Stomach smooth muscle (tissue), 2 donors: Measurements from ENCODE around the gene VOPP1.
"Not testable (repeated sequence)": the region's sequence is repeated elsewhere in the genome, so short reads cannot be mapped to it uniquely, and the experiment has no call there.

Source experiments
- H3K27ac ChIP-seq: one replicate; pipeline ENCODE4 v1.7.0; 2013; ENCODE audit warnings: mild to moderate bottlenecking, low read length, inconsistent platforms
- H3K27me3 ChIP-seq, 2 donors: one replicate each; pipeline ENCODE4 v1.7.0; 2013; ENCODE audit warnings: low read length in 2 of 2; ENCODE audit not compliant: insufficient read depth in 2 of 2, control insufficient read depth in 1 of 2
- H3K36me3 ChIP-seq, 2 donors: one replicate each; pipeline ENCODE4 v1.7.0; 2013; ENCODE audit warnings: low read length in 2 of 2; ENCODE audit not compliant: control insufficient read depth in 2 of 2, insufficient read depth in 2 of 2
- H3K4me1 ChIP-seq: one replicate; pipeline ENCODE4 v1.7.0; 2013; ENCODE audit warnings: low read length; ENCODE audit not compliant: control insufficient read depth, insufficient read depth
- H3K4me3 ChIP-seq, 2 donors: one replicate each; pipeline ENCODE4 v1.7.0; 2013; ENCODE audit warnings: low read length in 2 of 2
- H3K9ac ChIP-seq, 2 donors: one replicate each; pipeline ENCODE4 v1.7.0; 2013; ENCODE audit warnings: low read length in 2 of 2, mild to moderate bottlenecking in 1 of 2
- H3K9me3 ChIP-seq, 2 donors: one replicate each; pipeline ENCODE4 v1.7.0; 2013; ENCODE audit warnings: low read length in 2 of 2; ENCODE audit not compliant: control insufficient read depth in 2 of 2
- donor health status: healthy.
- donor health status: Pancreatic carcinoma.

VOPP1 gene

GRCh38 chr7:55517936-55518689 is 54.2 kb downstream of the VOPP1 start:
- Histone ChIP-seq H3K4me3 (no peak overlapping the region), H3K27me3 (no peaks in the 10 kb centered on the region), H3K36me3 (peaks cover 7 to 17% of the 10 kb centered on the region in 2 donors), H3K27ac (no peak overlapping the region), H3K4me1 (peaks cover 22% of the 10 kb centered on the region), H3K9me3 (no peaks in the 10 kb centered on the region), H3K9ac (no peak overlapping the region)

GRCh38 chr7:55517191-55517633 is 55.1 kb downstream of the VOPP1 start:
- Histone ChIP-seq H3K36me3 (peaks cover 7 to 17% of the 10 kb centered on the region in 2 donors), H3K4me3 (no peak overlapping the region), H3K27me3 (no peaks in the 10 kb centered on the region), H3K4me1 (peaks cover 22% of the 10 kb centered on the region), H3K9ac (no peak overlapping the region), H3K9me3 (no peaks in the 10 kb centered on the region), H3K27ac (no peak overlapping the region)

GRCh38 chr7:55516409-55516808 is 55.9 kb downstream of the VOPP1 start:
- Histone ChIP-seq H3K36me3 (peaks cover 7 to 17% of the 10 kb centered on the region in 2 donors), H3K4me3 (no peak overlapping the region), H3K4me1 (peaks cover 16% of the 10 kb centered on the region), H3K27me3 (no peaks in the 10 kb centered on the region), H3K9me3 (no peaks in the 10 kb centered on the region), H3K9ac (peak overlapping the region in 1 of 2 donors; percentile 30), H3K27ac (no peak overlapping the region)

- H3K4me1 ChIP-seq = peaks cover 16% of the 10 kb centered on the region
- H3K4me3 ChIP-seq = no peak overlapping the region
- no peaks in the 10 kb centered on the region for H3K27me3 ChIP-seq
- no peak overlapping the region for H3K27ac ChIP-seq
- H3K9me3 ChIP-seq = no peaks in the 10 kb centered on the region
- peaks cover 7 to 17% of the 10 kb centered on the region in 2 donors for H3K36me3 ChIP-seq
- H3K9ac ChIP-seq = peak overlapping the region in 1 of 2 donors; percentile 30
These were observed 56.6 kb downstream of the VOPP1 start for GRCh38 chr7:55515569-55516279.

GRCh38 chr7:55514546-55515265 is 57.6 kb downstream of the VOPP1 start:
- H3K27ac ChIP-seq = no peak overlapping the region
- no peak overlapping the region for H3K9ac ChIP-seq
- no peaks in the 10 kb centered on the region for H3K27me3 ChIP-seq
- peaks cover 7 to 14% of the 10 kb centered on the region in 2 donors for H3K36me3 ChIP-seq
- no peak overlapping the region for H3K4me3 ChIP-seq
- H3K4me1 ChIP-seq = peaks cover 16% of the 10 kb centered on the region
- H3K9me3 ChIP-seq = no peaks in the 10 kb centered on the region

- Histone ChIP-seq H3K4me3 (no peak overlapping the region), H3K9ac (no peak overlapping the region), H3K27ac (no peak overlapping the region), H3K4me1 (peaks cover 16% of the 10 kb centered on the region), H3K27me3 (no peaks in the 10 kb centered on the region), H3K36me3 (peaks cover 7 to 12% of the 10 kb centered on the region in 2 donors), H3K9me3 (no peaks in the 10 kb centered on the region)
These were observed 58.4 kb downstream of the VOPP1 start for GRCh38 chr7:55513868-55514267.

GRCh38 chr7:55512635-55513191 is 59.6 kb downstream of the VOPP1 start:
- Histone ChIP-seq H3K27me3 (no peaks in the 10 kb centered on the region), H3K4me3 (no peak overlapping the region), H3K9me3 (no peaks in the 10 kb centered on the region), H3K4me1 (peaks cover 16% of the 10 kb centered on the region), H3K9ac (no peak overlapping the region), H3K36me3 (peaks cover 0 to 4% of the 10 kb centered on the region in 2 donors), H3K27ac (no peak overlapping the region)

GRCh38 chr7:55510621-55511020 is 61.7 kb downstream of the VOPP1 start:
- Histone ChIP-seq H3K27me3 (no peaks in the 10 kb centered on the region), H3K4me3 (no peak overlapping the region), H3K9ac (no peak overlapping the region), H3K27ac (no peak overlapping the region), H3K9me3 (no peaks in the 10 kb centered on the region), H3K36me3 (no peaks in the 10 kb centered on the region), H3K4me1 (peaks cover 7% of the 10 kb centered on the region)

- H3K9ac ChIP-seq, H3K4me1 ChIP-seq, H3K4me3 ChIP-seq, H3K9me3 ChIP-seq, H3K27ac ChIP-seq, H3K36me3 ChIP-seq, H3K27me3 ChIP-seq: not testable (repeated sequence)
These were observed 62.1 kb downstream of the VOPP1 start for GRCh38 chr7:55510206-55510605.

- Histone ChIP-seq H3K4me3 (no peak overlapping the region), H3K27me3 (no peaks in the 10 kb centered on the region), H3K4me1 (no peaks in the 10 kb centered on the region), H3K27ac (no peak overlapping the region), H3K9me3 (no peaks in the 10 kb centered on the region), H3K9ac (no peak overlapping the region), H3K36me3 (no peaks in the 10 kb centered on the region)
These were observed 63.0 kb downstream of the VOPP1 start for GRCh38 chr7:55509322-55509721.
